Measurements from ENCODE around the gene CHAMP1.

Gene CHAMP1

GRCh38 chr13:114313061-114313860 is 1.0 kb upstream of the CHAMP1 start:
- H3K27ac ChIP-seq = peak overlapping the region; percentile 97
- no peak for TF ChIP-seq CTCF (conservative IDR thresholded peaks at IDR 0.05)

- H3K27ac ChIP-seq = peak overlapping the region; percentile 97
- TF ChIP-seq CTCF (conservative IDR thresholded peaks at IDR 0.05) (no peak), ZFX (IDR thresholded peaks at IDR 0.05) (no peak)
Measured at GRCh38 chr13:114315074-114315785, 927 bp downstream of the CHAMP1 start.

- H3K27ac ChIP-seq = no peak overlapping the region
- TF ChIP-seq ZFX (IDR thresholded peaks at IDR 0.05) (no peak), CTCF (conservative IDR thresholded peaks at IDR 0.05) (no peak)
Measured at GRCh38 chr13:114318624-114319023, 4.3 kb downstream of the CHAMP1 start.

- no peak overlapping the region for H3K27ac ChIP-seq
- TF ChIP-seq ZFX (IDR thresholded peaks at IDR 0.05) (no peak), CTCF (conservative IDR thresholded peaks at IDR 0.05) (no peak)
Measured at GRCh38 chr13:114319441-114319913, 5.2 kb downstream of the CHAMP1 start.

GRCh38 chr13:114320065-114320464 is 5.8 kb downstream of the CHAMP1 start:
- no peak overlapping the region for H3K27ac ChIP-seq
- no peak for TF ChIP-seq CTCF (conservative IDR thresholded peaks at IDR 0.05)
- no peak for TF ChIP-seq ZFX (IDR thresholded peaks at IDR 0.05)

- H3K27ac ChIP-seq = no peak overlapping the region
- TF ChIP-seq CTCF (conservative IDR thresholded peaks at IDR 0.05) = no peak
- TF ChIP-seq ZFX (IDR thresholded peaks at IDR 0.05) = no peak
Measured at GRCh38 chr13:114321256-114321655, 7.0 kb downstream of the CHAMP1 start.

- no peak overlapping the region for H3K27ac ChIP-seq
- TF ChIP-seq ZFX (IDR thresholded peaks at IDR 0.05) = no peak
- TF ChIP-seq CTCF (conservative IDR thresholded peaks at IDR 0.05) = no peak
Measured at GRCh38 chr13:114323349-114323748, 9.0 kb downstream of the CHAMP1 start.

Measured in C4-2B (cell line).